GM12878 (cell line): Measurements from ENCODE around the gene RNF130.

Experiments
- CREM ChIP-seq: IDR thresholded peaks from 2 replicates; pipeline ENCODE4 v1.6.1; 2014; ENCODE audit warnings: antibody characterized with exemption, low read depth
- CTCF ChIP-seq, 3 experiments: IDR thresholded peaks in 2 of 3; conservative IDR thresholded peaks in 1 of 3; 2 replicates each; pipeline ENCODE4 v1.5.1; 2011; ENCODE audit warnings: low read depth in 3 of 3, low read length in 3 of 3, mild to moderate bottlenecking in 3 of 3, control low read depth in 2 of 3, moderate library complexity in 2 of 3, inconsistent platforms in 1 of 3, mixed read lengths in 1 of 3; ENCODE audit not compliant: control insufficient read depth in 2 of 3, insufficient read depth in 1 of 3; ENCODE audit errors: extremely low read depth in 1 of 3
- E2F8 ChIP-seq: fragments of 450-650 bp; IDR thresholded peaks from 2 replicates; pipeline ENCODE4 v1.6.1; 2018; ENCODE audit warnings: mild to moderate bottlenecking, low read depth, moderate library complexity; ENCODE audit not compliant: partially characterized antibody
- POLR2A ChIP-seq: IDR thresholded peaks from 2 replicates; pipeline ENCODE4 v1.6.1; 2011; ENCODE audit warnings: low read depth, mild to moderate bottlenecking, low read length
- RFX5 ChIP-seq: IDR thresholded peaks from 2 replicates; pipeline ENCODE4 v1.6.1; 2011; ENCODE audit warnings: low read depth, low read length, improper control_type of control experiment
- SIN3A ChIP-seq: IDR thresholded peaks from 2 replicates; pipeline ENCODE4 v1.6.1; 2012; ENCODE audit warnings: low read depth, low read length, improper control_type of control experiment

- no peak for TF ChIP-seq CTCF (IDR thresholded peaks at IDR 0.05 in 2 of 3, conservative IDR thresholded peaks at IDR 0.05 in 1 of 3; ENCODE audit: control insufficient read depth in 2 of 3, extremely low read depth in 1 of 3, insufficient read depth in 1 of 3, low read depth in 3 of 3, low read length in 3 of 3)
- TF ChIP-seq E2F8 = no peak
- TF ChIP-seq CREM = no peak
- no peak for TF ChIP-seq POLR2A
- TF ChIP-seq SIN3A = no peak
- no peak for TF ChIP-seq RFX5
Measured at GRCh38 chr5:180082633-180083420, 11.3 kb upstream of the RNF130 start.
